IPS DF 6.9 (cell line): ENCODE data around the gene FBXO48.

ENCODE experiments used
- DNase-seq: peaks from one replicate; pipeline ENCODE4 v3.0.0-alpha.2; 2013; ENCODE audit warnings: low read depth, low spot score
- H3K27ac ChIP-seq: one replicate; pipeline ENCODE4 v1.5.1; 2013; ENCODE audit warnings: low read length, control low read depth
- H3K27me3 ChIP-seq: 2 replicates; pipeline ENCODE4 v1.6.1; 2013; ENCODE audit warnings: mild to moderate bottlenecking, low read length; ENCODE audit not compliant: control insufficient read depth, insufficient read depth
- H3K36me3 ChIP-seq: 2 replicates; pipeline ENCODE4 v1.6.1; 2013; ENCODE audit warnings: low read length; ENCODE audit not compliant: control insufficient read depth, insufficient read depth
- H3K4me1 ChIP-seq: 2 replicates; pipeline ENCODE4 v1.6.1; 2013; ENCODE audit warnings: low read length; ENCODE audit not compliant: control insufficient read depth, insufficient read depth
- H3K4me3 ChIP-seq: 2 replicates; pipeline ENCODE4 v1.5.1; 2013; ENCODE audit warnings: mild to moderate bottlenecking, low read length
- H3K9me3 ChIP-seq: 2 replicates; pipeline ENCODE4 v1.6.1; 2013; ENCODE audit warnings: low read length, inconsistent platforms; ENCODE audit not compliant: control insufficient read depth, insufficient read depth
- WGBS: extraction: QIAGEN DNeasy Blood & Tissue Kit; methylation state at CpG from one replicate; pipeline ENCODE4 v1.1.7; 2013; ENCODE audit warnings: mixed read lengths, missing lambda C conversion rate; ENCODE audit not compliant: insufficient read length, insufficient coverage; 5-methylcytosine and 5-hydroxymethylcytosine counted together

Gene FBXO48

GRCh38 chr2:68471385-68471784 lies 4.3 kb upstream of the FBXO48 start:
- WGBS, result no CpG with 5 or more reads among the region's 2 CpGs

GRCh38 chr2:68469935-68470334 lies 2.8 kb upstream of the FBXO48 start:
- WGBS, result no CpG with 5 or more reads among the region's 1 CpG
- H3K36me3 ChIP-seq, result no peaks in the 10 kb centered on the region
- no peaks in the 10 kb centered on the region for H3K27me3 ChIP-seq
- DNase-seq, result no peak
- H3K27ac ChIP-seq, result no peak overlapping the region
- H3K4me1 ChIP-seq, result no peaks in the 10 kb centered on the region
- no peaks in the 10 kb centered on the region for H3K9me3 ChIP-seq
- no peak overlapping the region for H3K4me3 ChIP-seq

More at GRCh38 chr2:68471385-68471784, 4.3 kb upstream of the FBXO48 start:
- no peaks in the 10 kb centered on the region for H3K36me3 ChIP-seq
- H3K4me3 ChIP-seq, result no peak overlapping the region
- H3K9me3 ChIP-seq, result no peaks in the 10 kb centered on the region
- H3K4me1 ChIP-seq, result no peaks in the 10 kb centered on the region
- no peaks in the 10 kb centered on the region for H3K27me3 ChIP-seq
- no peak overlapping the region for H3K27ac ChIP-seq
- no peak for DNase-seq

GRCh38 chr2:68468801-68469200 lies 1.7 kb upstream of the FBXO48 start:
- no peaks in the 10 kb centered on the region for H3K27me3 ChIP-seq
- H3K36me3 ChIP-seq, result no peaks in the 10 kb centered on the region
- no CpG with 5 or more reads among the region's 2 CpGs for WGBS
- DNase-seq, result no peak
- no peaks in the 10 kb centered on the region for H3K9me3 ChIP-seq
- no peak overlapping the region for H3K27ac ChIP-seq
- H3K4me1 ChIP-seq, result no peaks in the 10 kb centered on the region
- H3K4me3 ChIP-seq, result no peak overlapping the region

GRCh38 chr2:68466778-68467076 lies 367 bp downstream of the FBXO48 start:
- Histone ChIP-seq H3K9me3 (no peaks in the 10 kb centered on the region), H3K4me1 (no peaks in the 10 kb centered on the region), H3K27ac (no peak overlapping the region), H3K27me3 (no peaks in the 10 kb centered on the region), H3K4me3 (peak overlapping the region; percentile 99), H3K36me3 (no peaks in the 10 kb centered on the region)
- WGBS, result no CpG with 5 or more reads among the region's 18 CpGs
- DNase-seq, result no peak

- Histone ChIP-seq H3K9me3 (no peaks in the 10 kb centered on the region), H3K36me3 (no peaks in the 10 kb centered on the region), H3K4me1 (no peaks in the 10 kb centered on the region), H3K27ac (no peak overlapping the region), H3K27me3 (no peaks in the 10 kb centered on the region), H3K4me3 (peak overlapping the region; percentile 99; the same call in 1 of the 2 replicates)
- no CpG with 5 or more reads among the region's 11 CpGs for WGBS
- DNase-seq, result no peak
Measured at GRCh38 chr2:68466361-68466777, 725 bp downstream of the FBXO48 start.

- Histone ChIP-seq H3K27ac (no peak overlapping the region), H3K9me3 (no peaks in the 10 kb centered on the region), H3K27me3 (no peaks in the 10 kb centered on the region), H3K4me3 (no peak overlapping the region), H3K4me1 (no peaks in the 10 kb centered on the region), H3K36me3 (no peaks in the 10 kb centered on the region)
- DNase-seq, result no peak
- WGBS, result no CpG with 5 or more reads among the region's 7 CpGs
Measured at GRCh38 chr2:68465081-68465916, 1.8 kb downstream of the FBXO48 start.

- H3K9me3 ChIP-seq, result no peaks in the 10 kb centered on the region
- H3K27me3 ChIP-seq, result no peaks in the 10 kb centered on the region
- no peaks in the 10 kb centered on the region for H3K36me3 ChIP-seq
- no peaks in the 10 kb centered on the region for H3K4me1 ChIP-seq
- DNase-seq, result no peak
- H3K4me3 ChIP-seq, result no peak overlapping the region
- no CpG with 5 or more reads among the region's 5 CpGs for WGBS
- no peak overlapping the region for H3K27ac ChIP-seq
Measured at GRCh38 chr2:68464651-68465050, 2.4 kb downstream of the FBXO48 start.

- no CpG with 5 or more reads among the region's 1 CpG for WGBS
- no peak for DNase-seq
- no peak overlapping the region for H3K27ac ChIP-seq
- H3K9me3 ChIP-seq, result no peaks in the 10 kb centered on the region
- H3K36me3 ChIP-seq, result no peaks in the 10 kb centered on the region
- no peaks in the 10 kb centered on the region for H3K27me3 ChIP-seq
- H3K4me3 ChIP-seq, result no peak overlapping the region
- H3K4me1 ChIP-seq, result no peaks in the 10 kb centered on the region
Measured at GRCh38 chr2:68463287-68463877, 3.7 kb downstream of the FBXO48 start.

- no peaks in the 10 kb centered on the region for H3K36me3 ChIP-seq
- no peak overlapping the region for H3K4me3 ChIP-seq
- no CpG with 5 or more reads among the region's 1 CpG for WGBS
- DNase-seq, result no peak
- H3K27ac ChIP-seq, result no peak overlapping the region
- H3K4me1 ChIP-seq, result no peaks in the 10 kb centered on the region
- no peaks in the 10 kb centered on the region for H3K9me3 ChIP-seq
- H3K27me3 ChIP-seq, result no peaks in the 10 kb centered on the region
Measured at GRCh38 chr2:68458981-68459380, 8.1 kb downstream of the FBXO48 start.

GRCh38 chr2:68456198-68456597 lies 10.9 kb downstream of the FBXO48 start:
- Histone ChIP-seq H3K4me3 (no peak overlapping the region), H3K9me3 (no peaks in the 10 kb centered on the region), H3K4me1 (no peaks in the 10 kb centered on the region), H3K27me3 (no peaks in the 10 kb centered on the region), H3K27ac (no peak overlapping the region), H3K36me3 (no peaks in the 10 kb centered on the region)
- DNase-seq, result no peak
- no CpG with 5 or more reads among the region's 4 CpGs for WGBS

- no peaks in the 10 kb centered on the region for H3K9me3 ChIP-seq
- no peaks in the 10 kb centered on the region for H3K27me3 ChIP-seq
- DNase-seq, result no peak
- no CpG with 5 or more reads among the region's 3 CpGs for WGBS
- no peaks in the 10 kb centered on the region for H3K4me1 ChIP-seq
- no peaks in the 10 kb centered on the region for H3K36me3 ChIP-seq
- H3K4me3 ChIP-seq, result no peak overlapping the region
- H3K27ac ChIP-seq, result no peak overlapping the region
Measured at GRCh38 chr2:68454719-68455118, 12.4 kb downstream of the FBXO48 start.
